ENCODE data around the gene OR1S1. TPM values are rescaled to one million over a fixed set of nuclear protein-coding genes. Genes with fewer than 3 reads are reported as not detected.

The OR1S1 gene
- polyA plus RNA-seq, 1 donor: not detected

Other genes with a start within 250 kb of the OR1S1 start
- not detected for gene OR9Q1, start 188.8 kb upstream of the OR1S1 start, polyA plus RNA-seq (ENCODE audit: insufficient read length)
- gene OR6Q1, start 181.8 kb upstream of the OR1S1 start, polyA plus RNA-seq (ENCODE audit: insufficient read length): not detected
- not detected for gene OR9I1, start 87.2 kb upstream of the OR1S1 start, polyA plus RNA-seq (ENCODE audit: insufficient read length)
- not detected for gene OR9Q2, start 23.6 kb upstream of the OR1S1 start, polyA plus RNA-seq (ENCODE audit: insufficient read length)
- gene OR1S2, start 8.6 kb upstream of the OR1S1 start, polyA plus RNA-seq (ENCODE audit: insufficient read length): not detected
- gene OR10Q1, start 16.2 kb downstream of the OR1S1 start, polyA plus RNA-seq (ENCODE audit: insufficient read length): not detected
- gene OR10W1, start 55.5 kb downstream of the OR1S1 start, polyA plus RNA-seq (ENCODE audit: insufficient read length): not detected
- gene OR5B17, start 146.3 kb downstream of the OR1S1 start, polyA plus RNA-seq (ENCODE audit: insufficient read length): not detected
- gene OR5B3, start 194.2 kb downstream of the OR1S1 start, polyA plus RNA-seq (ENCODE audit: insufficient read length): not detected
- gene OR5B2, start 215.4 kb downstream of the OR1S1 start, polyA plus RNA-seq (ENCODE audit: insufficient read length): not detected
- gene OR5B12, start 229.5 kb downstream of the OR1S1 start, polyA plus RNA-seq (ENCODE audit: insufficient read length): not detected